Neural cell (in vitro differentiated cells): ENCODE results near the gene SYTL3.

ENCODE experiments used
- CTCF ChIP-seq: fragments of 450-650 bp; IDR thresholded peaks from 2 replicates; pipeline ENCODE4 v1.5.1; 2014; ENCODE audit warnings: antibody characterized with exemption, mild to moderate bottlenecking, moderate library complexity; ENCODE audit not compliant: poor library complexity, severe bottlenecking
- EP300 ChIP-seq: fragments of 450-650 bp; conservative IDR thresholded peaks from 2 replicates; pipeline ENCODE4 v1.6.1; 2014; ENCODE audit warnings: antibody characterized with exemption, mild to moderate bottlenecking, moderate library complexity; ENCODE audit not compliant: poor library complexity, severe bottlenecking
- EZH2 ChIP-seq: fragments of 200-600, 300-800 bp; shearing (Covaris generic), sonication (generic); IDR thresholded peaks from 2 replicates; pipeline ENCODE4 v1.6.1; 2014; ENCODE audit warnings: antibody characterized with exemption, low read length, borderline replicate concordance, mild to moderate bottlenecking; ENCODE audit not compliant: insufficient read depth, poor library complexity, severe bottlenecking
- MXI1 ChIP-seq: fragments of 450-650 bp; conservative IDR thresholded peaks from 2 replicates; pipeline ENCODE4 v1.6.1; 2014; ENCODE audit warnings: antibody characterized with exemption, mild to moderate bottlenecking; ENCODE audit not compliant: poor library complexity, severe bottlenecking
- POLR2AphosphoS5 ChIP-seq: IDR thresholded peaks from 2 replicates; pipeline ENCODE4 v1.6.1; 2012
- RAD21 ChIP-seq: fragments of 450-650 bp; conservative IDR thresholded peaks from 2 replicates; pipeline ENCODE4 v1.6.1; 2014; ENCODE audit warnings: antibody characterized with exemption, mild to moderate bottlenecking, moderate library complexity
- SMC3 ChIP-seq: fragments of 450-650 bp; conservative IDR thresholded peaks from 2 replicates; pipeline ENCODE4 v1.6.1; 2014; ENCODE audit warnings: antibody characterized with exemption, mild to moderate bottlenecking, moderate library complexity; ENCODE audit not compliant: poor library complexity
- TAF1 ChIP-seq: IDR thresholded peaks from 2 replicates; pipeline ENCODE4 v1.6.1; 2012; ENCODE audit warnings: low read depth
- TF ChIP-seq, protein P1 (sequence below): IDR thresholded peaks from 2 replicates; pipeline ENCODE4 v1.6.1; 2012; ENCODE audit warnings: borderline replicate concordance

DNA sequence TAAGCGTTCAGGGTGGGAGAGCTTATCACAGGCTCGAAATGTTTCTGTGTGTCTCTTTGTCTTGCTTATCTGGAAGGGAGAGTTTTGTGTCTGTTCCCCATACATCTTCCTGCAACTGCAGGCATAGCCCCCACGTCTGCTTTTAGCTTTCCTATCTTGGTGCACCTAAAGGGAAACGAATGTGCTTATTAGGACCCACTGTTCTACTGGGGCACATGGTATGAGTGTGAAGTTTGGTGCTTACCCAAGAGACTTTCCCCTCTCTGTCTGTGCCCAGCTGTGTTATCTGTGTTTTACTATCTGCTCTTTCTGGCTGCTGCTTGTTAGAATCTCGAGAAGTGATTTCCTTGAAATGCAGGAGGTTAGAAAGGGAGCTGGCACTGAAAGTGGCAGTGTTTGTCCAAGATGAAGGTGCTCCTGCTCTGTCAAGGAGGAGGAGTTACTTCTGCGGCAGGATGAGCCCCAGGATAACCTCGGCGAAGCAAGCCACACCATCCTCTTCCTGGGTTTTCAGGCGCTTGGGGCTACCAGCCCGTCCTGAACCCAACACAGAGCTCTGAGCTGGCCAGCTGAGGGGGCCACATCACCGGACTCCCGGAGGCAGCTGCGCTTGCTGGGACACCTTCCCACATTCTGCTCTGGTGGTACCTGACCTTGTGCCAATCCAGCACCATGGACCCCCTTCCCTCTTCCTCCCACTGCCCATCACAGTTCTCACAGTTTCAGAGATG lies 28.7 kb upstream of the SYTL3 start:
- TF ChIP-seq EP300 (no peak), RAD21 (no peak), CTCF (no peak), EZH2 (no peak), POLR2AphosphoS5 (no peak), TAF1 (no peak), SMC3 (no peak), MXI1 (no peak)
- TF ChIP-seq, protein P1, sequence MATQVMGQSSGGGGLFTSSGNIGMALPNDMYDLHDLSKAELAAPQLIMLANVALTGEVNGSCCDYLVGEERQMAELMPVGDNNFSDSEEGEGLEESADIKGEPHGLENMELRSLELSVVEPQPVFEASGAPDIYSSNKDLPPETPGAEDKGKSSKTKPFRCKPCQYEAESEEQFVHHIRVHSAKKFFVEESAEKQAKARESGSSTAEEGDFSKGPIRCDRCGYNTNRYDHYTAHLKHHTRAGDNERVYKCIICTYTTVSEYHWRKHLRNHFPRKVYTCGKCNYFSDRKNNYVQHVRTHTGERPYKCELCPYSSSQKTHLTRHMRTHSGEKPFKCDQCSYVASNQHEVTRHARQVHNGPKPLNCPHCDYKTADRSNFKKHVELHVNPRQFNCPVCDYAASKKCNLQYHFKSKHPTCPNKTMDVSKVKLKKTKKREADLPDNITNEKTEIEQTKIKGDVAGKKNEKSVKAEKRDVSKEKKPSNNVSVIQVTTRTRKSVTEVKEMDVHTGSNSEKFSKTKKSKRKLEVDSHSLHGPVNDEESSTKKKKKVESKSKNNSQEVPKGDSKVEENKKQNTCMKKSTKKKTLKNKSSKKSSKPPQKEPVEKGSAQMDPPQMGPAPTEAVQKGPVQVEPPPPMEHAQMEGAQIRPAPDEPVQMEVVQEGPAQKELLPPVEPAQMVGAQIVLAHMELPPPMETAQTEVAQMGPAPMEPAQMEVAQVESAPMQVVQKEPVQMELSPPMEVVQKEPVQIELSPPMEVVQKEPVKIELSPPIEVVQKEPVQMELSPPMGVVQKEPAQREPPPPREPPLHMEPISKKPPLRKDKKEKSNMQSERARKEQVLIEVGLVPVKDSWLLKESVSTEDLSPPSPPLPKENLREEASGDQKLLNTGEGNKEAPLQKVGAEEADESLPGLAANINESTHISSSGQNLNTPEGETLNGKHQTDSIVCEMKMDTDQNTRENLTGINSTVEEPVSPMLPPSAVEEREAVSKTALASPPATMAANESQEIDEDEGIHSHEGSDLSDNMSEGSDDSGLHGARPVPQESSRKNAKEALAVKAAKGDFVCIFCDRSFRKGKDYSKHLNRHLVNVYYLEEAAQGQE = no peak
